ENCODE results near the gene REM2.
"Not testable (repeated sequence)": the region's sequence is repeated elsewhere in the genome, so short reads cannot be mapped to it uniquely, and the experiment has no call there.

The REM2 gene

DNA sequence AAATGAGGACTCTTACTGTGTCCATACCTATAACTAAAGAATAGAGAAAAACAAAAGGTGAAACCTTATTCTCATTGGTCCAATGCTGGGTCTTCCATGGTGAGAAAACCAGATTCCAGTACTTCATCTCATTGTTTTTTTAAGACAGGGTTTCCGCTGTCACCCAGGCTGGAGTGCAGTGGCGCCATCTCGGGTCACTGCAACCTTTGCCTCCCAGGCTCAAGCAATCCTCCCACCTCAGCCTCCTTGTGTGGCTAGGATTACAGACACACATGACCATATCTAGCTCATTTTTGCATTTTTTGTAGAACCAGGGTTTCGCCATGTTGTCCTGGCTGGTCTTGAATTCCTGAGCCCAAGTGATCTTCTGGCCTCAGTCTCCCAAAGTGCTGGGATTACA lies 22.6 kb downstream of the REM2 start:
- CTCF ChIA-PET, result no interaction called here
- POLR2A ChIA-PET, result no interaction called here
- TF ChIP-seq ZNF384 (IDR thresholded peaks at IDR 0.05), result no peak
- no peak for DNase-seq (ENCODE audit: extremely low spot score)

DNA sequence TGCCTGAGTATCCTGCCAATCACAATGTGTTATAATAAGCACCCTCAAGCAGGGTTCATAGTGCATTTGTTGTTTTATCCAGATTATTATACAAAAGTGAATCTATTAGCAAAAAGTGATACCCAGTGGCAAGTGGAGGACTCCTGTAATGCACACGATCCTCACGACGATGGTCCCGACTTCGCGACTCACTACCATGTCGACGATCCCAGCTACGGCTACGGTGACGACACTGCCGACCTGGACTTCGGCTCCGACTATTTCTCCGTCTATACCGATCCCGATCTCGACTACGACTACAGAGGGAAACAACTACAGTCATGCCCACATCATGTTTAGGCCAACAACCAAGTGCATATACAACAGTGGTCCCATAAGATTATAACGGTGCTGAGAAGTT lies 23.1 kb downstream of the REM2 start:
- DNase-seq (ENCODE audit: extremely low spot score), result no peak
- TF ChIP-seq CTBP1 (IDR thresholded peaks at IDR 0.05; ENCODE audit: borderline replicate concordance) (no peak), L3MBTL2 (conservative IDR thresholded peaks at IDR 0.05) (no peak), FOXK2 (IDR thresholded peaks at IDR 0.05) (no peak), FOXA1 (IDR thresholded peaks at IDR 0.05) (no peak), ARNT (IDR thresholded peaks at IDR 0.05) (no peak), BHLHE40 (IDR thresholded peaks at IDR 0.05; ENCODE audit: borderline replicate concordance) (no peak), ELF4 (IDR thresholded peaks at IDR 0.05) (no peak), NFRKB (IDR thresholded peaks at IDR 0.05) (no peak), SP1 (IDR thresholded peaks at IDR 0.05) (no peak), LEF1 (IDR thresholded peaks at IDR 0.05; ENCODE audit: borderline replicate concordance) (no peak), HDGF (IDR thresholded peaks at IDR 0.05; ENCODE audit: borderline replicate concordance) (no peak), TARDBP (IDR thresholded peaks at IDR 0.05) (no peak), SUZ12 (IDR thresholded peaks at IDR 0.05) (no peak), FOXM1 (IDR thresholded peaks at IDR 0.05; ENCODE audit: borderline replicate concordance) (no peak), ZNF384 (IDR thresholded peaks at IDR 0.05) (no peak)
- TF ChIP-seq, protein P1, sequence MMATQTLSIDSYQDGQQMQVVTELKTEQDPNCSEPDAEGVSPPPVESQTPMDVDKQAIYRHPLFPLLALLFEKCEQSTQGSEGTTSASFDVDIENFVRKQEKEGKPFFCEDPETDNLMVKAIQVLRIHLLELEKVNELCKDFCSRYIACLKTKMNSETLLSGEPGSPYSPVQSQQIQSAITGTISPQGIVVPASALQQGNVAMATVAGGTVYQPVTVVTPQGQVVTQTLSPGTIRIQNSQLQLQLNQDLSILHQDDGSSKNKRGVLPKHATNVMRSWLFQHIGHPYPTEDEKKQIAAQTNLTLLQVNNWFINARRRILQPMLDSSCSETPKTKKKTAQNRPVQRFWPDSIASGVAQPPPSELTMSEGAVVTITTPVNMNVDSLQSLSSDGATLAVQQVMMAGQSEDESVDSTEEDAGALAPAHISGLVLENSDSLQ (IDR thresholded peaks at IDR 0.05), result no peak
- POLR2A ChIA-PET, result no interaction called here
- CTCF ChIA-PET, result no interaction called here

DNA sequence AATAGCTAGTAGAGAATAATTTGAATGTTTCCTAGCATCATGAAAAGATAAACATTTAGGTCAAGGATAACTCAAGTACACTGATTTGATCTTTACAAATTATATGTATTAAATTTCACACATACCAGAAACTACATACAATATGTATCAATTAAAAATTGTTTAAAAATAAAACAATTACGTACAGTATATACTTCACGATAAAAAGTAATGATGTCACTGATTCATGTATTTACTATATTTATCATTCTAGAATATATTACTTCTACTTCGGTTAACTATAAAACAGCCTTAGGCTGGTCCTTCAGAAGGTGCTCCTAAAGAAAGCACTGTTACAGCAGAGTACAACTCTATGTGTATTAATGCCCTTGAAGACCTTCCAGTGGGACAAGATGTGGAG lies 24.4 kb downstream of the REM2 start:
- ChIA-PET POLR2A (no interaction called here), CTCF (no interaction called here)
- DNase-seq (ENCODE audit: extremely low spot score), result no peak
- TF ChIP-seq SP1 (IDR thresholded peaks at IDR 0.05) (no peak), ZNF384 (IDR thresholded peaks at IDR 0.05) (no peak), FOXM1 (IDR thresholded peaks at IDR 0.05; ENCODE audit: borderline replicate concordance) (no peak), L3MBTL2 (conservative IDR thresholded peaks at IDR 0.05) (no peak), CTBP1 (IDR thresholded peaks at IDR 0.05; ENCODE audit: borderline replicate concordance) (no peak), NFRKB (IDR thresholded peaks at IDR 0.05) (no peak), ARNT (IDR thresholded peaks at IDR 0.05) (no peak), LEF1 (IDR thresholded peaks at IDR 0.05; ENCODE audit: borderline replicate concordance) (no peak), TARDBP (IDR thresholded peaks at IDR 0.05) (no peak), SUZ12 (IDR thresholded peaks at IDR 0.05) (no peak), FOXK2 (IDR thresholded peaks at IDR 0.05) (no peak)
- TF ChIP-seq, protein P1 (IDR thresholded peaks at IDR 0.05), result no peak

DNA sequence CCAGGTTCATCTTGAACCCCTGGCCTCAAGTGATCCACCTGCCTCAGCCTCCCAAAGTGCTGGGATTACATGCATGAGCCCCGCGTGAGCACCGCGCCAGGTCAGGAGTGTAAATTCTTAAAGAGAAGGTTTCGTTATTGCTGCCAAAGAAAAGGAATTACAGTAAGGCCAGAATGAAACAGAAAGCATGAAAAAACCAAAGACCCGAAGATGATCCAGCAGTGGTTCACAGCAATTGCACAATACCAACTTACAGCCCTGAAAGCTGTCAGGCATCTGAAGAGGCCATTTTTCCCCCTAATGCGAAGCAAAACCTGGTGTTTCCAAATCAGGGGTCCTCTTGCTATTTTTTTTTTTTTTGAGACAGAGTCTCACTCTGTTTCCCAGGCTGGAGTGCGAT lies 25.6 kb downstream of the REM2 start:
- TF ChIP-seq BHLHE40 (IDR thresholded peaks at IDR 0.05; ENCODE audit: borderline replicate concordance), result no peak
- TF ChIP-seq FOXA1 (IDR thresholded peaks at IDR 0.05), result no peak
- TF ChIP-seq L3MBTL2 (conservative IDR thresholded peaks at IDR 0.05), result no peak
- TF ChIP-seq TARDBP (IDR thresholded peaks at IDR 0.05), result no peak
- no peak for DNase-seq (ENCODE audit: extremely low spot score)
- POLR2A ChIA-PET, result no interaction called here
- CTCF ChIA-PET, result no interaction called here

DNA sequence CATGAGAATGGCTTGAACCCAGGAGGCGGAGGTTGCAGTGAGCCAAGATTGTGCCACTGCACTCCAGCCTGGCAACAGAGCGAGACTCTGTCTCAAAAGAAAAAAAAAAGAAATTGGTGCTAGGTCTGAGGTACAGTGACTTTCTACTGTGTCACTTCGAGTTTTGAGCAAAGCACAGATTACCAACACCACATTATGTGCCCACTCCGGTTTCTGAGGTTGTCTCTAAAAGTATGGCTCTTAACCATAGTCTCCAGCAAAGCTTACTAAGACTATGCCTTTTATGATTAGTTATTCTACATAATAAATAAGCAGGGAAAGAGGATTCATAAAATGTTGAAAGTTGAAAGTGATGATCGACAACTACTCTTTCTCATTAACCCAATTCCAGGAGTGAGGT lies 27.9 kb downstream of the REM2 start:
- DNase-seq (ENCODE audit: extremely low spot score), result no peak
- no peak for TF ChIP-seq BHLHE40 (IDR thresholded peaks at IDR 0.05; ENCODE audit: borderline replicate concordance)
- no peak for TF ChIP-seq LEF1 (IDR thresholded peaks at IDR 0.05; ENCODE audit: borderline replicate concordance)
- TF ChIP-seq ELF4 (IDR thresholded peaks at IDR 0.05), result no peak
- TF ChIP-seq SUZ12 (IDR thresholded peaks at IDR 0.05), result no peak
- TF ChIP-seq L3MBTL2 (conservative IDR thresholded peaks at IDR 0.05), result no peak
- TF ChIP-seq, protein P1 (IDR thresholded peaks at IDR 0.05), result no peak
- no peak for TF ChIP-seq CTBP1 (IDR thresholded peaks at IDR 0.05; ENCODE audit: borderline replicate concordance)
- no peak for TF ChIP-seq SP1 (IDR thresholded peaks at IDR 0.05)
- no peak for TF ChIP-seq ARNT (IDR thresholded peaks at IDR 0.05)
- no peak for TF ChIP-seq NFRKB (IDR thresholded peaks at IDR 0.05)
- no peak for TF ChIP-seq FOXM1 (IDR thresholded peaks at IDR 0.05; ENCODE audit: borderline replicate concordance)
- no peak for TF ChIP-seq ZNF384 (IDR thresholded peaks at IDR 0.05)
- no peak for TF ChIP-seq TARDBP (IDR thresholded peaks at IDR 0.05)
- no peak for TF ChIP-seq HDGF (IDR thresholded peaks at IDR 0.05; ENCODE audit: borderline replicate concordance)
- TF ChIP-seq FOXA1 (IDR thresholded peaks at IDR 0.05), result no peak
- no peak for TF ChIP-seq FOXK2 (IDR thresholded peaks at IDR 0.05)
- ChIA-PET CTCF (interaction anchor here (0.6 kb wide), 1 partner anchor 339 kb away, joined by 3 read pairs; no protein-coding TSS in a partner anchor), POLR2A (interaction anchor here (0.6 to 1.3 kb wide), 2 partner anchors 10 to 145 kb away, joined by 3 to 5 read pairs; partner anchors contain the start of gene OXA1L)

DNA sequence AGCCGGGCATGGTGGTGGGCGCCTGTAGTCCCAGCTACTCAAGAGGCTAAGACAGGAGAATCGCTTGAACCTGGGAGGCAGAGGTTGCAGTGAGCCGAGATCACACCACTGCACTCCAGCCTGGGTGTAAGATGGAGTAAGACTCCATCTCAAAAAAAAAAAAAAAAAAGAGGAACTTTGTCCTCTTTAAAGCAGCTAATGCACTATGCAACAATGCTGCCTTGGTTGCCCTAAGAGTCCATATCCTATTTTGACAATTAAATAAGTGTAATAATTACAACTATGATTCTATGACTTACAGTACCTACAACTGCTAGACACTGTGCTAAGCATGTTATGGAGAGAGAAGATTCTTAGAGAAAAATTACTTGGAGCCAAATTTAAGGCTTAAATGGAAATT lies 31.8 kb downstream of the REM2 start:
- POLR2A ChIA-PET; DNase-seq (ENCODE audit: extremely low spot score); CTCF ChIA-PET: not testable (repeated sequence)

DNA sequence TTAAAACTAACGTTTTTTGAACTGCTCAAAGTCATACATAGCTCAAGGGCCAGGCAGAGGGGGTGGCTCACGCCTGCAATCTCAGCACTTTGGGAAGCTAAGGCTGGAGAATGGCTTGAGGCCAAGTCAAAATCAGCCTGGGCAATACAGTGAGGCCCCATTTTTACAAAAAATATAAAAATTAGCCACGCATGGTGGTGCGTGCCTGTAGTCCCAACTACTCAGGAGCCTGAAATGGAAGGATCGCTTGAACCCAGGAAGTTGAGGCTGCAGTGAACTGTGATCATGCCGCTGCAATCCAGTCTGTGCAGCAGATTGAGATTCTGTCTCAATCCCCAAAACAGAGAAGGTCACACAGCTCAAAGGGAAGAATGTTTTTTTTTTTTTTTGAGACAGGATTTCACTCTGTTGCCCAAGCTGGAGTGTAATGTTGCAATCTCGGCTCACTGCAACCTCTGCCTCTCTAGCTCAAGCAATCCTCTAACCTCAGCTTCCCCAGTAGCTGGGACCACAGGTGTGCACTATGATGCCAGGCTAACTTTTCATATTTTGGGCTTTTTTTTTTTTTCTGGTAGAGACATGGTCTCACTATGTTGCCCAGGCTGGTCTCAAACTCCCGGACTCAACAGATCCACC lies 33.0 kb downstream of the REM2 start:
- CTCF ChIA-PET, result interaction anchor here (0.6 to 1.4 kb wide), 2 partner anchors 14 to 15 kb away, joined by 3 to 4 read pairs; no protein-coding TSS in a partner anchor

More for the DNA sequence above, 33.0 kb downstream of the REM2 start:
- POLR2A ChIA-PET, result interaction anchor here (0.8 to 1.5 kb wide), 3 partner anchors 14 to 20 kb away, joined by 3 to 5 read pairs (median 3); no protein-coding TSS in a partner anchor
- no peak for DNase-seq (ENCODE audit: extremely low spot score)
- TF ChIP-seq LEF1 (IDR thresholded peaks at IDR 0.05; ENCODE audit: borderline replicate concordance) (no peak), ZNF384 (IDR thresholded peaks at IDR 0.05) (no peak), ARNT (IDR thresholded peaks at IDR 0.05) (no peak), FOXM1 (IDR thresholded peaks at IDR 0.05; ENCODE audit: borderline replicate concordance) (no peak), CTBP1 (IDR thresholded peaks at IDR 0.05; ENCODE audit: borderline replicate concordance) (no peak), SP1 (IDR thresholded peaks at IDR 0.05) (no peak), TARDBP (IDR thresholded peaks at IDR 0.05) (no peak), ELF4 (IDR thresholded peaks at IDR 0.05) (no peak), SUZ12 (IDR thresholded peaks at IDR 0.05) (no peak), BHLHE40 (IDR thresholded peaks at IDR 0.05; ENCODE audit: borderline replicate concordance) (no peak), HDGF (IDR thresholded peaks at IDR 0.05; ENCODE audit: borderline replicate concordance) (no peak), NFRKB (IDR thresholded peaks at IDR 0.05) (no peak), L3MBTL2 (conservative IDR thresholded peaks at IDR 0.05) (no peak)
- TF ChIP-seq, protein P1 (IDR thresholded peaks at IDR 0.05), result no peak
